GM21515 (cell line): ENCODE measurements around the gene IFT25.
"Not testable (repeated sequence)": the region's sequence is repeated elsewhere in the genome, so short reads cannot be mapped to it uniquely, and the experiment has no call there.

Source experiments
- ATAC-seq: cut with Tn5 transposase; IDR thresholded peaks from one replicate; pipeline ENCODE4 v1.9.1; 2021; ENCODE audit not compliant: unreplicated experiment

Gene IFT25

DNA sequence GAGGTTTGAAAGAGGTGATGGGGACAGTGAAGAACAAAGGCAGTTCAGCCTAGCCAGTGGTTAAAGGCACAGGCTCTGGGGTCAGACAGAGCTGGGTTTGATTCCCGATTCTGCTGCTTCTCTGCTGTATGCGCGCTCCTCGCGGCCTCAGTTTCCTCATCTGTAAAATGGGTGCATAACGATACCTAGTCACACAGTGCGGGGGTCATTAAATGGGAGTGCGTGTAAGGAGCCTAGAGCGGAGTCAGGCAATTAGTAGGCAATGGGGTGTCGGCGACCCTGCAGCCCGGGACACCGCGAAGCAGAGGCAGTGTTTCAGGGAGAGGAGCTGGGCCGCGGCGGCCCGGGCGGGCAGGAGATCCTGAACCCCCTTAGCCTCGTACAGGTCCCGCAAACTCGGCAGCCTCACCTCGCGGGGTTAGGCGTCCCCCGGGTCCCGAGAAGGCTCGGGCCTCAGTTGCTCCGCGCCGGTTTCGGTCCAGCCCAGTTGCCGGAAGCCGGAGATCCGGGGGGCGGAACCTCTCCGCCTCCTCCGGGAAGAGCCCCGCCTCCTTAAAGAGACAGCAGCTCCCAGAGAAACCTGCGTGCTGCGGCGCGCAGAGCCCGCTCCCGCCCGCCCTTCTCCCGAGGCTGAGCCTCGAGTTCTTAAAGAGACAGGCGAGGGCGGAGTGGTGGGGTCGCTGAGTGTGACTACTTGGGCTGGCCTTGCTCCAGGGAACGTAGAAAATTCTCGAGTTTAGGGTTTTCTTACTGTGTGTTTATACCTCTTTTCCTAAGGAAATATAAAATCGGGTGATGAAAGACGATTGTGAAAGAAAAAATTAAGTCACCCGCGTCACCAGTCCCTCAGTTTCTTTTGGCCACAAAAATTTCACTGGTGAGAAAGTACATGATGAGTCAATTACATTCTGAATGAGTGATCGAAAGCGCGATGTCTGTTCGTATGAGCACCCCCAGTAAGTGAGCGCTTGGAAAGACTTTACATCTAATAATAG, 55.9 kb downstream of the IFT25 start, which contains the start of gene YIPF1:
TSS of gene YIPF1 (minus strand) at position 494 of the 995 bp plus-strand sequence. CDS start 860 bp downstream, outside the sequence.
- peak; percentile 81 for ATAC-seq

GRCh38 chr1:53888681-53889080, 56.8 kb downstream of the IFT25 start:
- no peak for ATAC-seq

- ATAC-seq: not testable (repeated sequence)
Measured at GRCh38 chr1:53883600-53883999, 61.9 kb downstream of the IFT25 start.

DNA sequence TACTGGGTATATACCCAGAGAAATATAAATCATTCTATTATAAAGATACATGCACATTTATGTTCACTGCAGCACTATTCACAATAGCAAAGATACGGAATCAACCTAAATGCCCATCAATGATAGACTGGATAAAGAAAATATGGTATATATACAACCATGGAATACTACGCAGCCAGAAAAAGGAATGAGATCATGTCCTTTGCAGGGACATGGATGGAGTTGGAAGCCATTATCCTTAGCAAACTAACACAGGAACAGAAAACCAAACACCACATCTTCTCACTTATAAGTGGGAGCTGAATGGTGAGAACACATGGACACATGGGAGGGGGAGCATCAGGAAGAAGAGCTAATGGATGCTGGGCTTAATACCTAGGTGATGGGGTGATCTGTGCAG, 63.6 kb downstream of the IFT25 start:
- ATAC-seq: not testable (repeated sequence)

GRCh38 chr1:53878492-53879105, 66.9 kb downstream of the IFT25 start:
- no peak for ATAC-seq

DNA sequence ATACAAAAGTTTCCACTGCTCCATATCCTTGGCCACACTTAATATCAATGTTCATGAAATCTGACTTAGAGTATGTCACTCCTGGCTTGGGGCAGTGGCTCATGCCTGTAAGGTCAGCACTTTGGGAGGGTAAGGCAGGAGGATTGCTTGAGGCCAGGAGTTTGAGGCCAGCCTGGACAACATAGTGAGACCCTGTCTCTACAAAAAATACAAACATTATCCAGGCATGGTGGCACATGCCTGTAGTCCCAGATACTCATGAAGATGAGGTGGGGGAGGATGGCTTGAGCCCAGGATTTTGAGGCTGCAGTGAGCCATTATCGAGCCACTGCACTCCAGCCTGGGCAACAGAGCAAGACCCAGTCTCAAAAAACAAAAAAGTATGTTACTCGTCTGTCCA, 70.3 kb downstream of the IFT25 start:
- ATAC-seq: not testable (repeated sequence)

- ATAC-seq: no peak
Measured at GRCh38 chr1:53871773-53872484, 73.6 kb downstream of the IFT25 start.
